Neural progenitor cell (in vitro differentiated cells): ENCODE results near the gene FGD2. TPM values are rescaled to one million over a fixed set of nuclear protein-coding genes. Genes with fewer than 3 reads are reported as not detected.

Experiments
- DNase-seq: peaks from one replicate; pipeline ENCODE4 v3.0.0-alpha.2; 2016; ENCODE audit warnings: low spot score
- H2AFZ ChIP-seq: fragments of 200-600 bp; sonication (generic); replicated peaks from 2 replicates; pipeline ENCODE4 v1.6.1; 2016; ENCODE audit warnings: antibody characterized with exemption
- H3F3A ChIP-seq: fragments of 200-600 bp; sonication (generic); 2 replicates; pipeline ENCODE4 v1.6.1; 2016; ENCODE audit warnings: antibody characterized with exemption, low read depth
- H3K27ac ChIP-seq: fragments of 200-600 bp; sonication (generic); 2 replicates; pipeline ENCODE4 v1.5.1; 2016; ENCODE audit warnings: mild to moderate bottlenecking
- H3K27me3 ChIP-seq: fragments of 200-600 bp; sonication (generic); 2 replicates; pipeline ENCODE4 v1.6.1; 2016; ENCODE audit warnings: mild to moderate bottlenecking, moderate library complexity
- H3K36me3 ChIP-seq: fragments of 200-600 bp; sonication (generic); 2 replicates; pipeline ENCODE4 v1.5.1; 2016
- H3K4me1 ChIP-seq: fragments of 200-600 bp; sonication (generic); 2 replicates; pipeline ENCODE4 v1.6.1; 2016; ENCODE audit warnings: mixed run types
- H3K4me2 ChIP-seq: fragments of 200-600 bp; sonication (generic); 2 replicates; pipeline ENCODE4 v1.6.1; 2016
- H3K4me3 ChIP-seq: fragments of 200-600 bp; sonication (generic); 2 replicates; pipeline ENCODE4 v1.5.1; 2016
- H3K79me2 ChIP-seq: fragments of 200-600 bp; sonication (generic); 2 replicates; pipeline ENCODE4 v1.6.1; 2016; ENCODE audit warnings: low read depth
- H3K9ac ChIP-seq: fragments of 200-600 bp; sonication (generic); 2 replicates; pipeline ENCODE4 v1.6.1; 2016
- H3K9me3 ChIP-seq: fragments of 200-600 bp; sonication (generic); 2 replicates; pipeline ENCODE4 v1.5.1; 2016; ENCODE audit warnings: low read depth
- H4K20me1 ChIP-seq: fragments of 200-600 bp; sonication (generic); 2 replicates; pipeline ENCODE4 v1.6.1; 2016; ENCODE audit warnings: low read depth
- H3K27ac Mint-ChIP-seq: 3 replicates; pipeline ENCODE4 v1.8.0; 2021; ENCODE audit warnings: mixed read lengths
- H3K27me3 Mint-ChIP-seq: 2 replicates; pipeline ENCODE4 v1.8.0; 2022; ENCODE audit warnings: low read depth, mild to moderate bottlenecking, inconsistent platforms, moderate library complexity, mixed read lengths; ENCODE audit not compliant: insufficient read depth
- H3K36me3 Mint-ChIP-seq: 3 replicates; pipeline ENCODE4 v1.8.0; 2021; ENCODE audit warnings: mixed read lengths
- H3K4me1 Mint-ChIP-seq: 3 replicates; pipeline ENCODE4 v1.8.0; 2021; ENCODE audit warnings: mixed read lengths
- H3K4me3 Mint-ChIP-seq: 3 replicates; pipeline ENCODE4 v1.8.0; 2021; ENCODE audit warnings: mild to moderate bottlenecking, moderate library complexity, mixed read lengths
- H3K9me3 Mint-ChIP-seq: 3 replicates; pipeline ENCODE4 v1.8.0; 2020; ENCODE audit warnings: mixed read lengths
- EZH2 ChIP-seq: fragments of 200-600 bp; sonication (generic); IDR thresholded peaks from 2 replicates; pipeline ENCODE4 v1.6.1; 2017; ENCODE audit warnings: antibody characterized with exemption, mild to moderate bottlenecking, moderate library complexity
- EZH2phosphoT487 ChIP-seq: fragments of 200-600 bp; sonication (generic); IDR thresholded peaks from 2 replicates; pipeline ENCODE4 v1.6.1; 2017; ENCODE audit warnings: antibody characterized with exemption
- total RNA-seq: library from RNA; depleted of rRNA; stranded (reverse); fragments of >200 nt; gene quantifications from 2 replicates; pipeline ENCODE4 v1.2.3, GENCODE V29; 2015; ENCODE audit warnings: low replicate concordance
- TF ChIP-seq, protein P1 (sequence below): fragments of 200-600 bp; sonication (generic); IDR thresholded peaks from 2 replicates; pipeline ENCODE4 v1.5.1; 2017; ENCODE audit warnings: antibody characterized with exemption, mild to moderate bottlenecking

FGD2 gene
- total RNA-seq, 1 donor from 2014 or later, result 0.06 TPM

DNA sequence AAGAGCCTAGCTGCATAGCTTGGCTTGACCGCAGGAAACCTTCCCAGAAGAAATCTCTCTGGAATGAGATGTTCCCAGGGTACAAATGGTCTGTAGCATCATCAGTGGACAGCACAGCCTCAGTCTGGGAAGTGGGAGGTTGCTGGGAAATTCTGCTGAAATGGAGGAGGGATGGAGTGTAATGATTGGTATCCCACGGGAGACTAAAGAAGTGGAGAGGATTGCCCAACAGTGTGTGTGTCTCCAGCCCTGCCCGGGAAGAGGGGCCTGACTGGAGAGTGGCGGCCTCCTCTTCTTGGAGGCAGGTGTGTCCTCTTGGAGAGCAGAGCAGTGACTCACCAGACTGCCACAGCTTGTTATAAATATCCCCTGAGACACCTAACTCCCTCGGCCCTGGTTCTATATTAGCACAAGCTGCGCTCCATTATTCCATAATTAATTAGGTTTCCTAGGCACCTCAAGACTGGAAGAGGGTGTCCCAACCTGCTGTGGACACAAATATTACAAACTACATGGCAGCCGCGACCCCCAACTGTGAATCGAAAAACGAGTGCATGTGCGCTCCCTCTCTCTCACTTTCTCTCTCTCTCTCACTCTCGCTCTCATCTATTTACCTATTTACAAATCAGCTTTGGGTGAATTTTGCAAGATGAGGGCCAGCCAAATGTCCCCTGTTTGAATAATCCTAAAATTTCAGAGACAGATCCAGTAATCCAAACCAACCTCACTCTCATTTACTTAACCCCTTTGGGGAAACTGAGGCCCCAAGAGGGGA lies 68.8 kb downstream of the FGD2 start:
- TF ChIP-seq EZH2 (no peak), EZH2phosphoT487 (no peak)
- TF ChIP-seq, protein P1, sequence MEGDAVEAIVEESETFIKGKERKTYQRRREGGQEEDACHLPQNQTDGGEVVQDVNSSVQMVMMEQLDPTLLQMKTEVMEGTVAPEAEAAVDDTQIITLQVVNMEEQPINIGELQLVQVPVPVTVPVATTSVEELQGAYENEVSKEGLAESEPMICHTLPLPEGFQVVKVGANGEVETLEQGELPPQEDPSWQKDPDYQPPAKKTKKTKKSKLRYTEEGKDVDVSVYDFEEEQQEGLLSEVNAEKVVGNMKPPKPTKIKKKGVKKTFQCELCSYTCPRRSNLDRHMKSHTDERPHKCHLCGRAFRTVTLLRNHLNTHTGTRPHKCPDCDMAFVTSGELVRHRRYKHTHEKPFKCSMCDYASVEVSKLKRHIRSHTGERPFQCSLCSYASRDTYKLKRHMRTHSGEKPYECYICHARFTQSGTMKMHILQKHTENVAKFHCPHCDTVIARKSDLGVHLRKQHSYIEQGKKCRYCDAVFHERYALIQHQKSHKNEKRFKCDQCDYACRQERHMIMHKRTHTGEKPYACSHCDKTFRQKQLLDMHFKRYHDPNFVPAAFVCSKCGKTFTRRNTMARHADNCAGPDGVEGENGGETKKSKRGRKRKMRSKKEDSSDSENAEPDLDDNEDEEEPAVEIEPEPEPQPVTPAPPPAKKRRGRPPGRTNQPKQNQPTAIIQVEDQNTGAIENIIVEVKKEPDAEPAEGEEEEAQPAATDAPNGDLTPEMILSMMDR, result no peak
- Histone ChIP-seq H3K9me3 (no peaks in the 10 kb centered on the region), H4K20me1 (no peaks in the 10 kb centered on the region), H3K4me2 (no peak overlapping the region), H3K4me1 (peaks cover 30% of the 10 kb centered on the region), H3F3A (peaks cover 18% of the 10 kb centered on the region), H3K79me2 (no peaks in the 10 kb centered on the region), H3K36me3 (no peaks in the 10 kb centered on the region), H3K9ac (no peak overlapping the region), H2AFZ (no peak overlapping the region), H3K4me3 (no peak overlapping the region), H3K27ac (no peak overlapping the region), H3K27me3 (no peaks in the 10 kb centered on the region)
- Mint-ChIP-seq H3K27me3 (peaks cover 4% of the 10 kb centered on the region), H3K4me1 (peaks cover 30% of the 10 kb centered on the region), H3K36me3 (no peaks in the 10 kb centered on the region), H3K9me3 (peaks cover 2% of the 10 kb centered on the region), H3K27ac (no peak overlapping the region), H3K4me3 (no peak overlapping the region)
- no peak for DNase-seq

DNA sequence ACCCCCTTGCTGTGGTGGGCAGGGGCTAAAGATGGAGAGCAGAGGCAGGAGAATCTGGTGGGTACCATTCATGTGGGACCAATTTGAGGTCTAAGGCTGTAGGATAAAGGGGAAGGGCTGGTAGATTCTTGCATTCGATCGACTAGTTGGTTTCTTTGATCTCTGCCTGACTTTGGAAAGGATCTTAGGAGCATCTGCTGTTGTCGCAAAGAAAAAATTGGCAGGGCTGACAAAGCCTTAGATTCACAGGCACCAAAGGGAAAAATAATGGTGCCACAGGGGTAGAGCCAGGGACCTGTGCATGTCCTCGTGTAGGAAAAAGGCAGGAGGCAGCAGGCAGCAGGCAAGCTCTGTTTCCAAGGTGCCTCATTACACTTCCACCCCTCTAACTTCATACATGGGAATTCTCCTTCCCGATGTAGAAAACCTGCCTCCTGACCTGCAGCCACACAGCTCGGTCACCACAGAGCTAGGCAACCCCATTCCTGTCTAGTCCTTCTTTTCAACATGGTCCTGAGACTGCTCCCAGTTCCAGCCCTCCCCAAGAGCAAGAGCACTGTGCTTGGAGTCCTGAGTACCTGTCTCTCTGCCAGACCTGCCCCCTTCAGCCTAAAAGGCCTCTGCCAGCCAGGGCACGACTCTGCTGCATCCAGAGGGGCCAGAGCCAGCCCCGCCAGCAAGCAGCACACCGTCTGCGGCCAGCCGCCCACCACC lies 71.9 kb downstream of the FGD2 start:
- peaks cover 12% of the 10 kb centered on the region for H3K4me1 Mint-ChIP-seq
- Histone ChIP-seq H3K4me2 (no peak overlapping the region), H3K9me3 (no peaks in the 10 kb centered on the region), H3F3A (peaks cover 13% of the 10 kb centered on the region), H3K79me2 (no peaks in the 10 kb centered on the region), H3K27me3 (no peaks in the 10 kb centered on the region), H2AFZ (peak overlapping the region; percentile 67), H3K4me3 (no peak overlapping the region), H3K4me1 (peaks cover 18% of the 10 kb centered on the region), H3K9ac (no peak overlapping the region), H3K27ac (no peak overlapping the region), H3K36me3 (no peaks in the 10 kb centered on the region), H4K20me1 (no peaks in the 10 kb centered on the region)
- H3K4me3 Mint-ChIP-seq, result no peak overlapping the region
- no peaks in the 10 kb centered on the region for H3K36me3 Mint-ChIP-seq
- peaks cover 2% of the 10 kb centered on the region for H3K9me3 Mint-ChIP-seq
- no peak for DNase-seq
- H3K27me3 Mint-ChIP-seq, result peaks cover 4% of the 10 kb centered on the region
- TF ChIP-seq EZH2, result no peak
- H3K27ac Mint-ChIP-seq, result no peak overlapping the region

DNA sequence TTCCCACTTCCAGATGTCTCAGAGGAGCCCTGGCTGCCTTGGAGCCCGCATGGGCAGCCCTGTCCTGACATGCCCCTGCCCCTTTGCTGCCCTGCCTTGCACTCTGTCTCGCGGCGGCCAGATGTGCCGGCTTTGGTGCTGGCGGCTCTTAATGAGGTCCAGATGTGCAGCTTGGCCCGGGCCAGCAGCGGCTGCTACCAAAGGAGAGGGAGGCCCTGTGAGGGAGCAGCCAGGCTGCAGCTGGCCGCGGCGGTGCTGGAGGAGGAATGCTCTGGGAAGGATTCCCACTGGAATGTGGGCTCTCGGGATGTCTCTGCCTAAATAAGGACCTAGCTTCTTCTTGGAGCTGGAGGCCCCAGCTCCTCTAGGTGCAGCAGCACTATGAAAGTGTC lies 72.4 kb downstream of the FGD2 start:
- peaks cover 2% of the 10 kb centered on the region for H3K9me3 Mint-ChIP-seq
- no peaks in the 10 kb centered on the region for H3K36me3 Mint-ChIP-seq
- Histone ChIP-seq H3K4me2 (peak overlapping the region; percentile 15), H3K27me3 (no peaks in the 10 kb centered on the region), H4K20me1 (no peaks in the 10 kb centered on the region), H3K9me3 (no peaks in the 10 kb centered on the region), H3K9ac (no peak overlapping the region), H3K27ac (no peak overlapping the region), H2AFZ (peak overlapping the region; percentile 67), H3K36me3 (no peaks in the 10 kb centered on the region), H3F3A (peaks cover 8% of the 10 kb centered on the region), H3K4me3 (no peak overlapping the region), H3K79me2 (no peaks in the 10 kb centered on the region), H3K4me1 (peaks cover 16% of the 10 kb centered on the region)
- TF ChIP-seq EZH2phosphoT487 (no peak), EZH2 (no peak)
- TF ChIP-seq, protein P1, result no peak
- no peak overlapping the region for H3K27ac Mint-ChIP-seq
- H3K4me3 Mint-ChIP-seq, result no peak overlapping the region
- DNase-seq, result peak; percentile 74
- H3K27me3 Mint-ChIP-seq, result peaks cover 4% of the 10 kb centered on the region
- peaks cover 8% of the 10 kb centered on the region for H3K4me1 Mint-ChIP-seq

Other genes with a start within 250 kb of the FGD2 start
- 0.56 TPM in 1 of 2 replicates, not detected in the other for gene CPNE5, start 166.2 kb upstream of the FGD2 start, total RNA-seq
- 81.6 and 93.1 TPM in 2 replicates for gene PPIL1, start 130.9 kb upstream of the FGD2 start, total RNA-seq
- gene C6orf89, start 119.7 kb upstream of the FGD2 start, total RNA-seq, result 17.8 and 21.2 TPM in 2 replicates
- 0.06 TPM in 1 of 2 replicates, not detected in the other for gene PI16, start 50.9 kb upstream of the FGD2 start, total RNA-seq
- gene MTCH1, start 19.5 kb upstream of the FGD2 start, total RNA-seq, result 144 and 250 TPM in 2 replicates
- gene PIM1, start 164.5 kb downstream of the FGD2 start, total RNA-seq, result 9.1 and 18.9 TPM in 2 replicates